Stimulated activated naive B cell treated with anti-CD40 and anti-IgM and Interleukin-4, amounts not matched to agents 10 μg/mL and 1 μg/mL and 100 μg/mL, for 72 hours (primary cell): ENCODE measurements around the gene SNAPC4.
A peak's percentile ranks its signal among the peaks of the same experiment; 100 is the strongest.
"Not testable (repeated sequence)": the region's sequence is repeated elsewhere in the genome, so short reads cannot be mapped to it uniquely, and the experiment has no call there.

Experiments used
- ATAC-seq, 2 donors: fragments of 150-1000 bp; cut with Tn5 transposase; replicated peaks; 2 replicates each; pipeline ENCODE4 v1.10.0; 2021; ENCODE audit warnings: moderate library complexity in 1 of 2
- DNase-seq: peaks from one replicate; pipeline ENCODE4 v3.0.0; 2021
- H3K27ac Mint-ChIP-seq: one replicate; pipeline ENCODE4 v1.8.0; 2022; ENCODE audit warnings: mild to moderate bottlenecking, mixed read lengths
- H3K27me3 Mint-ChIP-seq, 2 donors: one replicate each; pipeline ENCODE4 v1.8.0; 2022; ENCODE audit warnings: mixed read lengths in 2 of 2
- H3K36me3 Mint-ChIP-seq, 2 donors: one replicate each; pipeline ENCODE4 v1.8.0; 2022; ENCODE audit warnings: mixed read lengths in 2 of 2, mild to moderate bottlenecking in 1 of 2
- H3K4me1 Mint-ChIP-seq, 2 donors: one replicate each; pipeline ENCODE4 v1.8.0; 2022; ENCODE audit warnings: mixed read lengths in 2 of 2, mild to moderate bottlenecking in 1 of 2
- H3K4me3 Mint-ChIP-seq, 2 donors: one replicate each; pipeline ENCODE4 v1.8.0; 2022; ENCODE audit warnings: mild to moderate bottlenecking in 2 of 2, mixed read lengths in 2 of 2, moderate library complexity in 1 of 2
- H3K9me3 Mint-ChIP-seq, 2 donors: one replicate each; pipeline ENCODE4 v1.8.0; 2022; ENCODE audit warnings: mixed read lengths in 2 of 2, mild to moderate bottlenecking in 1 of 2

The SNAPC4 gene

GRCh38 chr9:136361047-136361753 lies 38.8 kb downstream of the SNAPC4 start:
- H3K4me1 Mint-ChIP-seq = peaks cover 10 to 36% of the 10 kb centered on the region in 2 donors
- peaks cover 16 to 28% of the 10 kb centered on the region in 2 donors for H3K36me3 Mint-ChIP-seq
- no peak for DNase-seq
- no peak overlapping the region for H3K27ac Mint-ChIP-seq
- no peaks in the 10 kb centered on the region for H3K9me3 Mint-ChIP-seq
- peaks cover 0 to 4% of the 10 kb centered on the region in 2 donors for H3K27me3 Mint-ChIP-seq
- no peak for ATAC-seq
- H3K4me3 Mint-ChIP-seq = no peak overlapping the region

DNA sequence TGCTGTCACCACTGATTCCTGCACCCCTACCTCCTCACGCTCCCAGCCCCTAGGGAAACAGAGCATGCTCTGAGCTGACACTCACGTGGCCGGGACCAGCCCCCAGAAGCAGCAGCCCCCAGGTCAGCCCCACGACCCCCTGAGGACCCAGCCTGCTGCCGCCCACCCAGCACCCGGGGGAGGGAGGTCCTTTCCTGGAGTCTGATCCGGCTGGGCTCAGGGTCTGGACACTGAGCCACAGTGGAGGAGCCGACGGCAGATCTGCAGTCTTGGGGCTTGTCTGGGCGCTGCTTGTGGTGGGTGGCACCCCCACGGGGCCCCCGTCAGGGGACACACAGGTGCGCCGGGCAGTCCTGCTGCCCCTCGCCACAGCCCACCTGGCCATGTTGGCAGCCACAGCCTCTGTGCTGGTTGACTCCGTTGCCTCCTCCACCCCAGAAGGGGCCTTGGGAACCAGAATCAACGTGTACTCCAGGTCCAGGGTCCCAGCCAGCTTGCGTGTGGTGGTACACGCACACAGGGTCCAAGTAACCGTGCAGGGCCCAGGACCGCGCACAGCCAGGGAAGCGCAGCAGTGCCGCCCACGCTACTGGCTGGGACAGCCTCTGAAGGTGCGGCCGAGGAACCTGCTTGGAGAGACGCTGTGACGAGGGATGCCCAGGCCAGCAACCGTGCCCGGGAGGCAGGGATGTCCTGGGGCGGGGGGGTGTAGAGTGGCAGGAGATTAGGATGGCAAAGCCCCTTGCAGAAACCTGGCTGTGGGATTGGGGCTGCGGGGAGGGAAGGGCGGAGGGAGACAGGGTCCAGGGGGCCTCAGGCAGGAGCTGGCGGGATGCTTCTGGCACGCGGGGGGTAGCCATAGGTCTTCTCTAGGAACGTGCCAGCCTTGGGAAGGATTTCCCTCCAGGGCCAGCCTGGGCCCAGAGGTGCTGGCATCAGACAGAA lies 39.9 kb downstream of the SNAPC4 start:
- peaks cover 5 to 27% of the 10 kb centered on the region in 2 donors for H3K4me1 Mint-ChIP-seq
- no peak overlapping the region for H3K27ac Mint-ChIP-seq
- ATAC-seq = no peak
- H3K4me3 Mint-ChIP-seq = no peak overlapping the region
- no peak for DNase-seq
- H3K9me3 Mint-ChIP-seq = no peaks in the 10 kb centered on the region
- H3K27me3 Mint-ChIP-seq = no peaks in the 10 kb centered on the region
- H3K36me3 Mint-ChIP-seq = peaks cover 11 to 17% of the 10 kb centered on the region in 2 donors

- peaks cover 11 to 16% of the 10 kb centered on the region in 2 donors for H3K36me3 Mint-ChIP-seq
- no peak for ATAC-seq
- H3K9me3 Mint-ChIP-seq = no peaks in the 10 kb centered on the region
- H3K27me3 Mint-ChIP-seq = no peaks in the 10 kb centered on the region
- H3K27ac Mint-ChIP-seq = no peak overlapping the region
- DNase-seq = no peak
- peaks cover 7 to 26% of the 10 kb centered on the region in 2 donors for H3K4me1 Mint-ChIP-seq
- no peak overlapping the region for H3K4me3 Mint-ChIP-seq
Measured at GRCh38 chr9:136358888-136359287, 41.1 kb downstream of the SNAPC4 start.

GRCh38 chr9:136358016-136358415 lies 42.0 kb downstream of the SNAPC4 start:
- peaks cover 11 to 16% of the 10 kb centered on the region in 2 donors for H3K36me3 Mint-ChIP-seq
- DNase-seq (no peak), ATAC-seq (no peak)
- H3K27me3 Mint-ChIP-seq = no peaks in the 10 kb centered on the region
- H3K4me1 Mint-ChIP-seq = peaks cover 7 to 21% of the 10 kb centered on the region in 2 donors
- no peaks in the 10 kb centered on the region for H3K9me3 Mint-ChIP-seq
- no peak overlapping the region for H3K4me3 Mint-ChIP-seq
- no peak overlapping the region for H3K27ac Mint-ChIP-seq

GRCh38 chr9:136357202-136357725 lies 42.7 kb downstream of the SNAPC4 start:
- H3K4me3 Mint-ChIP-seq = no peak overlapping the region
- H3K27ac Mint-ChIP-seq = no peak overlapping the region
- peaks cover 8 to 13% of the 10 kb centered on the region in 2 donors for H3K36me3 Mint-ChIP-seq
- DNase-seq (no peak), ATAC-seq (no peak)
- H3K4me1 Mint-ChIP-seq = peaks cover 5 to 14% of the 10 kb centered on the region in 2 donors
- no peaks in the 10 kb centered on the region for H3K9me3 Mint-ChIP-seq
- H3K27me3 Mint-ChIP-seq = no peaks in the 10 kb centered on the region

DNA sequence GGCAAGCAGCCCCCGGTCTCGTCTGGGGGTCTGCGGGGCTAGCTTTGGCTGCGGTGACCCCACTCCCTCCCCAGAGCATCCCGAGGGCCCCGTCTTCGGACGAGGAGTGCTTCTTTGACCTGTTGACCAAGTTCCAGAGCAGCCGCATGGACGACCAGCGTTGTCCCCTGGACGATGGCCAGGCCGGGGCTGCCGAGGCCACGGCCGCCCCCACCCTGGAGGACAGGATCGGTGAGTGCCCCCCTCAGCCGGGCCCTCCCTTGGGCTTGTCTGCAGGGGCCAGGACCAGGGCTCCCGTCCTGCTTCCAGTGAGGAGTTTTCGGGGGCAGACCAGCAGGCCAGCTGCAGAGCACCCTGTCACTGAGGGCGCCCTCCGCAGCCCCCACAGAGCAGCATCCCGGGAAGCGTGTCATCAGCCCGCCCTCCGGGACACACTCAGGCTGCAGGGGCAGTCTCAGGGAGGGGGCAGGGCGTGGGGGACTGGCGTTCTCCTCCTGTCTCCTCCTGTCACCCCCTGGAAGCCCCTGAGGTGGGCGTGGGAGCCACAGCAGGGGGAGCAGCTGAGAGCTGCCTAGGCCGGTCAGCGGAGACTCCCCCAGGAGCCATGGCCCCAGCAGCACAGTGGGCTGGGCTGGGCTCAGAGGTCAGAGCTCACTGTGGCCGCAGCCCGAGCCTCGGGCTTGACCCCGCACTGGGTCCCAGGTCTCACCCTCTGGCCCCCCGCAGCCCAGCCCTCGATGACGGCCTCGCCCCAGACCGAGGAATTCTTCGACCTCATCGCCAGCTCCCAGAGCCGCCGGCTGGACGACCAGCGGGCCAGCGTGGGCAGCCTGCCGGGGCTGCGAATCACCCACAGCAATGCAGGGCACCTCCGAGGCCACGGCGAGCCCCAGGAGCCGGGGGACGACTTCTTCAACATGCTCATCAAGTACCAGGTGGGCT lies 44.1 kb downstream of the SNAPC4 start:
- no peak overlapping the region for H3K4me3 Mint-ChIP-seq
- H3K4me1 Mint-ChIP-seq = peaks cover 3 to 6% of the 10 kb centered on the region in 2 donors
- DNase-seq (no peak), ATAC-seq (no peak)
- H3K27ac Mint-ChIP-seq = no peak overlapping the region
- no peaks in the 10 kb centered on the region for H3K27me3 Mint-ChIP-seq
- no peaks in the 10 kb centered on the region for H3K9me3 Mint-ChIP-seq
- peaks cover 8 to 13% of the 10 kb centered on the region in 2 donors for H3K36me3 Mint-ChIP-seq

GRCh38 chr9:136354592-136355085 lies 45.3 kb downstream of the SNAPC4 start:
- peaks cover 3 to 6% of the 10 kb centered on the region in 2 donors for H3K4me1 Mint-ChIP-seq
- no peaks in the 10 kb centered on the region for H3K9me3 Mint-ChIP-seq
- no peak for ATAC-seq
- peak overlapping the region; percentile 14 for H3K27ac Mint-ChIP-seq
- H3K27me3 Mint-ChIP-seq = no peaks in the 10 kb centered on the region
- H3K36me3 Mint-ChIP-seq = peaks cover 4 to 8% of the 10 kb centered on the region in 2 donors
- no peak for DNase-seq
- H3K4me3 Mint-ChIP-seq = no peak overlapping the region

DNA sequence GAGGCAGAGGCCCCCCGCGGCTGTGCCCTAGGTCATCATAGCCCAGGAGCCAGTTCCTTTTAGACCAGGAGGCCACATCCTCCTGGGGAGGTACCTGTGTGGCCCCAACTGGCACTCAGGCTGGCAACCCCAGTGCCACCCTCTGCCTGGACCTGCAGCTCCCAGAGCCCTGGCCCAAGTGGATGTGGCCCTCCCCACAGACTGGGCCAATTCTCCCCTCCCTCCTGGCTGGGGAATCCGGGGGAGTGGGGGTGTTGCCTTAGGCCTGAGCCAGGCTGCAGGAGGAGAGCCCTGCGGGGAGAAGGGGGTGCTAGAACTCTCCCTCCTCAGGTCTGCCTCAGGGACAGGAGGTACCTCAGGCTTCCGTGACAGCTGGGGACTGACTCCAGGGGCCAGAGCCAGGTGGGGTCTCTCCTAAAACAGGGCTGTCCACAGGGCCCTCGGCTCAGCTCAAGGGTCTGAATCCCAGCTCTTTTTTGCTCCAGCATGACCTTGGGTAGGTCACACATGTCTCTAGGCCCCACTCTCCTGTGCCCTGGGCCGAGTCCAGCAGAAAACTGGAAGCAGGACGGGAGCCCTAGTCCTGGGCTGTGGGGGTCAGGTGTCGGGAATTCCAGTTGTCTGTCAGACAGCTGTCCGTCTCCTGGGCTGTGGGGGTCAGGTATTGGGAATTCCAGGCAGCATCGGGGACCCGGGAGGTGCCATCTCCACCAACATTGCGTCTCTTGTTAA lies 46.0 kb downstream of the SNAPC4 start:
- Mint-ChIP-seq H3K9me3 (no peaks in the 10 kb centered on the region), H3K36me3 (peaks cover 4 to 8% of the 10 kb centered on the region in 2 donors), H3K4me1 (peaks cover 3 to 6% of the 10 kb centered on the region in 2 donors), H3K4me3 (no peak overlapping the region), H3K27ac (no peak overlapping the region), H3K27me3 (no peaks in the 10 kb centered on the region)
- ATAC-seq (no peak), DNase-seq (no peak)

GRCh38 chr9:136353088-136353487 lies 46.9 kb downstream of the SNAPC4 start:
- Mint-ChIP-seq H3K4me3 (no peak overlapping the region), H3K27ac (no peak overlapping the region), H3K27me3 (no peaks in the 10 kb centered on the region), H3K4me1 (peaks cover 3 to 6% of the 10 kb centered on the region in 2 donors), H3K9me3 (no peaks in the 10 kb centered on the region), H3K36me3 (peaks cover 0 to 3% of the 10 kb centered on the region in 2 donors)
- ATAC-seq (no peak), DNase-seq (no peak)

DNA sequence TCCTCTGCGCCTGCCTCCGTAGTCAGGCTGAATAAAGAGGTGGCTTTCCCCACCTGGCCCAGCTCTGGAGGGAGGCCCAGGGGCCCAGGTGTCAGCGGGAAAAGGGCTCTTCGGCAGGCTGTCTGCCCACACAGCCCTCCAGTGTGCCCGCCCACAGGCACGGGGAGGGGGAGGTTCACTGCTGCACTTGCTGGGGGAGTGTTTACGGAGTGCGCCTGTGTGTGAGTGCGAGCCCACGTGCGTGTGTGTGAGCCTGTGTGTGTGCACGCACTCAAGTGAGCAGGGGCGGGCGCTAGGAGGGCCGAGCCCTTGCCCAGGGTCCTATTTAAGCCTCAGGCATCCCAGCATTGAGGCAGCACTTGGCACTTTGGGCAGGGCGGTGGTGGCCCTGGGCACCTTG lies 47.3 kb downstream of the SNAPC4 start:
- H3K36me3 Mint-ChIP-seq = peaks cover 0 to 3% of the 10 kb centered on the region in 2 donors
- no peaks in the 10 kb centered on the region for H3K27me3 Mint-ChIP-seq
- peak overlapping the region; percentile 31 for H3K27ac Mint-ChIP-seq
- H3K9me3 Mint-ChIP-seq = no peaks in the 10 kb centered on the region
- ATAC-seq (no peak), DNase-seq (no peak)
- H3K4me3 Mint-ChIP-seq = no peak overlapping the region
- H3K4me1 Mint-ChIP-seq = peaks cover 3 to 6% of the 10 kb centered on the region in 2 donors

DNA sequence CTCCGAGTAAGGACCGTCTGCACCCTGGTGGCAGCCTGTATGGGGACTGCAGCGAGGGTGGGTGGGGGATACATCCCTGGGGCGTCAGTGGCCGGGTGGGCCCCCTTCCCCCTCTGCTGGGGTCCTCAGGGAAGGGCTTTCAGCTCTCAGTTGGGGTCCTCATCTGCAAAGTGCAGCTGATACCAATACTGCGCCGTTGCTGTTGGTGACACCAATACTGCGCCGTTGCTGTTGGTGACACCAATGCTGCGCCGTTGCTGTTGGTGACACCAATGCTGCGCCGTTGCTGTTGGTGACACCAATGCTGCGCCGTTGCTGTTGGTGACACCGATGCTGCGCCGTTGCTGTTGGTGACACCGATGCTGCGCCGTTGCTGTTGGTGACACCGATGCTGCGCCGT lies 48.1 kb downstream of the SNAPC4 start:
- not testable (repeated sequence) for H3K4me3 Mint-ChIP-seq, H3K4me1 Mint-ChIP-seq, DNase-seq, H3K36me3 Mint-ChIP-seq, H3K9me3 Mint-ChIP-seq, ATAC-seq, H3K27ac Mint-ChIP-seq, H3K27me3 Mint-ChIP-seq

- H3K27ac Mint-ChIP-seq = no peak overlapping the region
- H3K36me3 Mint-ChIP-seq = no peaks in the 10 kb centered on the region
Measured at GRCh38 chr9:136351252-136351800, 48.6 kb downstream of the SNAPC4 start.

More at GRCh38 chr9:136351252-136351800, 48.6 kb downstream of the SNAPC4 start:
- peaks cover 3 to 6% of the 10 kb centered on the region in 2 donors for H3K4me1 Mint-ChIP-seq
- no peaks in the 10 kb centered on the region for H3K27me3 Mint-ChIP-seq
- no peaks in the 10 kb centered on the region for H3K9me3 Mint-ChIP-seq
- DNase-seq = no peak
- no peak overlapping the region for H3K4me3 Mint-ChIP-seq
- no peak for ATAC-seq
